GM12891 (cell line): ENCODE measurements around the gene ZFYVE1.
"Not testable (repeated sequence)": the region's sequence is repeated elsewhere in the genome, so short reads cannot be mapped to it uniquely, and the experiment has no call there.

Source experiments
- DNase-seq: peaks from one replicate; pipeline ENCODE4 v3.0.0; 2011; ENCODE audit warnings: low spot score; ENCODE audit not compliant: insufficient read length
- FAIRE-seq: peaks from 2 replicates; lab custom pipeline; 2011; peaks lifted over from hg19 to GRCh38; lab: Jason Lieb, UNC
- PAX5 ChIP-seq: IDR thresholded peaks from 2 replicates; pipeline ENCODE4 v1.6.1; 2011; ENCODE audit warnings: low read length, moderate library complexity, mild to moderate bottlenecking; ENCODE audit not compliant: insufficient read depth, severe bottlenecking
- POLR2A ChIP-seq: IDR thresholded peaks from 2 replicates; pipeline ENCODE4 v1.6.1; 2011; ENCODE audit warnings: low read depth, low read length, control low read depth
- POLR2AphosphoS5 ChIP-seq: IDR thresholded peaks from 2 replicates; pipeline ENCODE4 v1.6.1; 2011; ENCODE audit warnings: low read depth, low read length, control low read depth
- POU2F2 ChIP-seq: IDR thresholded peaks from 2 replicates; pipeline ENCODE4 v1.6.1; 2011; ENCODE audit warnings: low read depth, mild to moderate bottlenecking, control low read depth, low read length, moderate library complexity
- SPI1 ChIP-seq: IDR thresholded peaks from 2 replicates; pipeline ENCODE4 v1.6.1; 2011; ENCODE audit warnings: low read depth, low read length, control low read depth
- TAF1 ChIP-seq: IDR thresholded peaks from 2 replicates; pipeline ENCODE4 v1.6.1; 2011; ENCODE audit warnings: low read depth, low read length, control low read depth

The ZFYVE1 gene

DNA sequence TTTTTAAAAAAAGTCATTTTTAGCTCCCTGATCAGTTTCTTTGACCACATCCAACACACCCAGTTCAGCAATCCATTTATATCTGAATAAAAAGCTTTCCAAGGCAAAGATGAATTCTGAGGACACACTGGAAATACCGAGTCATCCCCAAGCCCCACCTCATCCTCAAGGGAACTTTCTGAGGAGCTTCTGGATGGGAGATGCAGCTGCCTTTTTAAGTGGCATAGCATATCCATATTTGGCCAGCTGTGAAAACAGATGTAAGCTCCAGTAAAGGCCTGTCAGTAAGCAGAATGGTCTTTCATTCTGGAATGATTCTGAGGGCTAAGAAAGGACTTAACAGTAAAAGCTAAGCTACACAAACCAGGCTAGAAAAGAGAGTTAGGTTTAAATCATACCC lies 18.4 kb downstream of the ZFYVE1 start:
- DNase-seq: no peak
- no peak for FAIRE-seq
- TF ChIP-seq POU2F2 (no peak), PAX5 (no peak), TAF1 (no peak), SPI1 (no peak), POLR2A (no peak), POLR2AphosphoS5 (no peak)

DNA sequence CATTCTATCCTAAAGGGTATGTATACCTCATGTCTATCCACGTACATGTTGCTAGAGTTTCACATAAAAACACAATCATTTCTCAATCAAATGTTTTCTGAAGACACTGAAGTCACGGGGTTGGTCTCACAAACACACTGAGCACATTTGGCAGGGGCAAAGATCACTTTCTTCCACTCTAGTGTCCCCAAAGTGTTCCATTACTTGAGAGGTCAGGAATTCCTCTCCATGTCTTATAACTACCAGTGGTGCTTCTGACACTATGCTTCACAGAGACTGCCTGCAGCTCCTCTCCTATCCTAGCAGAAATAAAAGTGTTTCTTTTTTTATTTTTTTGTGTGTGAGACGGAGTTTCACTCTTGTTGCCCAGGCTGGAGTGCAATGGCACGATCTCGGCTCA lies 19.1 kb downstream of the ZFYVE1 start:
- no peak for FAIRE-seq
- TF ChIP-seq POLR2AphosphoS5 (no peak), POU2F2 (no peak), TAF1 (no peak), SPI1 (no peak), PAX5 (no peak), POLR2A (no peak)
- no peak for DNase-seq

GRCh38 chr14:73004641-73005040 lies 22.3 kb downstream of the ZFYVE1 start:
- not testable (repeated sequence) for FAIRE-seq, DNase-seq

DNA sequence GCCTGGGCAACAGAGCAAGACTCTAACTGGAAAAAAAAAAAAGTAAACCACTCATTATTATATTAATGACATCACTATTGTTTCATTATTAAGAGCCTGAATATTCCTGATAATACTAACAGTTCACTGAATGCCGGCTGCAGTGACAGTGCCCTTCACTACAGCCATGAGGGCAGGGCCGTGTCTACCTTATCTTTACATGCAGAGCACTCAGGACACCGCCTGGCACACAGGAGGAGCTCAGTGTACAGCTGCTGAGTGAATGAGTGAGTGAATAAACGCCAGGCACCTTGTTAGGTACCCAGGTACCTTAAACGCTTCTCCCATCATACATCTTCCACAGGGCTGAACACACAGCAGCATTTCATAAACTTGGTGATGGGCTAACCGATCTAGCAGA lies 23.2 kb downstream of the ZFYVE1 start:
- FAIRE-seq (no peak), DNase-seq (no peak)

DNA sequence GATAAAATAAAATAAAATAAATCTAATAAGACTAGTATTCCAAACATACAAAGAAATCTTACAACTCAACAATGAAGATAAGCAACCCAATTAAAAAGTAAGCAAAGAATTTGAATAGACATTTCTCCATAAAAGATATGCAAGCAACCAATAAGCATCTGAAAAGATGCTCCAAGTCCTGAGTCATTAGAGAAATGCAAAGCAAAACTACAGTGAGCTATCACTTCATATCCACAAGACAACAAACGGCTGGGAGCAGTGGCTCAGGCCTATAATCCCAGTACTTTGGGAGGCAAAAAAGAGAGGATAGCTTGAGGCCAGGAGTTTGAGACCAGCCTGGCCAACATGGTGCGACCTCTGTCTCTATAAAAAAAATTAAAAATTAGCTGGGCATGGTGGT lies 26.8 kb downstream of the ZFYVE1 start:
- no peak for DNase-seq
- TF ChIP-seq TAF1: no peak
- no peak for FAIRE-seq

More for the DNA sequence above, 23.2 kb downstream of the ZFYVE1 start:
- TF ChIP-seq POU2F2 (no peak), PAX5 (no peak), POLR2A (no peak), POLR2AphosphoS5 (no peak), TAF1 (no peak), SPI1 (no peak)

DNA sequence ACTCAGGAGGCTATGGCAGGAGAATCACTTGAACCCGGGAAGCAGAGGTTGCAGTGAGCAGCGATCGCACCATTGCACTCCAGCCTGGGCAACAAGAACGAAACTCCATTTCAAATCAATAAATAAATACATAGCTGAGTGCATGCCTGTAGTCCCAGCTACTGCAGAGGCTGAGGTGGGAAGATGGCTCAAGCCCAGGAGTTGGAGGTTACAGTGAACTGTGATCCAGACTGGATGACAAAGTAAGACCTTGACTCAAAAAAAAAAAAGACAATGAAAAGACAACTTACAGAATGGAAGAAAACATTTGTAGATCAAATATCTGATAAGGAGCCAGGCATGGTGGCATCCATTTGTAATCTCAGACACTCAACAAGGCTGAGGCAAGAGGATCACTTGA lies 27.6 kb downstream of the ZFYVE1 start:
- FAIRE-seq (no peak), DNase-seq (no peak)
- TF ChIP-seq TAF1: no peak
- TF ChIP-seq POU2F2: no peak
- TF ChIP-seq POLR2AphosphoS5: no peak
- TF ChIP-seq PAX5: no peak
- no peak for TF ChIP-seq POLR2A
- TF ChIP-seq SPI1: no peak

- TF ChIP-seq TAF1: no peak
- TF ChIP-seq POU2F2: no peak
- TF ChIP-seq PAX5: no peak
- no peak for TF ChIP-seq POLR2AphosphoS5
- TF ChIP-seq POLR2A: no peak
- TF ChIP-seq SPI1: no peak
These were observed 28.5 kb downstream of the ZFYVE1 start for GRCh38 chr14:72998252-72998903.

DNA sequence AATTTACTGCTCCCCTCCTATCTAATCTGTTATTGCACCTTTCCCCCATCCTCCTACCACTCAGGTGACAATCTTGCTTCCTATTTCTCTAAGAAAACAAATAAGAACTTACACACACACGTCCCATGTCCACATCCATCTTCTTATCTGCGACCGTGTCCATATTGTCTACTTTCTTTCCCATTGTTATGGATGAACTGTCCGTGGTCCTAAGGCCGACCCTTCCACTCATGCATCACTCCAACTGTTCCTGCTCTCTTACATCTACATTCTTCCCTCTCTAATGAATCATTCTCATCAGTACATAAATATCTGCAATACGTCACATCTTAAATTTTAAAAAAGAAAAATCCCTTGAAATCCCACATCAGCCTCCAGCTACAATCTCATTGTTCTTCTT lies 30.0 kb downstream of the ZFYVE1 start:
- FAIRE-seq: no peak
- DNase-seq: no peak
- TF ChIP-seq POLR2A: no peak
- no peak for TF ChIP-seq POU2F2
- no peak for TF ChIP-seq PAX5
- TF ChIP-seq POLR2AphosphoS5: no peak
- TF ChIP-seq TAF1: no peak
- no peak for TF ChIP-seq SPI1

More at GRCh38 chr14:72998252-72998903, 28.5 kb downstream of the ZFYVE1 start:
- no peak for FAIRE-seq
- DNase-seq: no peak

GRCh38 chr14:72990171-72990570 lies 36.7 kb downstream of the ZFYVE1 start:
- FAIRE-seq (no peak), DNase-seq (no peak)
- TF ChIP-seq POLR2A: no peak
- TF ChIP-seq TAF1: no peak
- TF ChIP-seq POLR2AphosphoS5: no peak
- no peak for TF ChIP-seq PAX5
- TF ChIP-seq POU2F2: no peak
- TF ChIP-seq SPI1: no peak

- DNase-seq: no peak
- TF ChIP-seq POU2F2 (no peak), SPI1 (no peak), PAX5 (no peak), TAF1 (no peak), POLR2A (no peak), POLR2AphosphoS5 (no peak)
- no peak for FAIRE-seq
These were observed 40.0 kb downstream of the ZFYVE1 start for GRCh38 chr14:72986857-72987256.
